ENCODE results near the gene TMPRSS6.

DNA sequence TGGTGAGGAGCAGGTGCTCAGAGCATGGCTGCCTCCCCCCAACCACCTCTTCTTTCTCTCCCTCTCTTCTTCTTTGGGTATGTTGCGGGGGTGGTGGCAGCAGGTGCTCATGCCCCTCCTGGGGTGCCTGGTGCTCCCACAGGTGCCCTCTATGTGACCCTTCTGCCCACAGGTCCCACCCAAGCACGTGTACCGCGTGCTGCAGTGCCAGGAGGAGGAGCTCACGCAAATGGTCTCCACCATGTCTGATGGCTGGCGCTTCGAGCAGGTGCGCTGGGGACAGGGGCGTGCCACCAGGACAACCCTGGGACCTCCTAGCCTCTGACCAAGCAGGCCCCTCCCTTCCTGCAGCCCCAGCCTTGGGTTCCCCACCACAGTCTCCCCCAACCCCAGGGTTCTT lies 52.3 kb downstream of the TMPRSS6 start:
- TF ChIP-seq POLR2AphosphoS5 (IDR thresholded peaks at IDR 0.05; ENCODE audit: low read depth, low read length) (no peak), POLR2A (IDR thresholded peaks at IDR 0.05; ENCODE audit: low read depth, low read length) (no peak), SPI1 (IDR thresholded peaks at IDR 0.05; ENCODE audit: low read depth, low read length) (no peak), TAF1 (IDR thresholded peaks at IDR 0.05; ENCODE audit: low read depth, low read length) (no peak), PAX5 (IDR thresholded peaks at IDR 0.05; ENCODE audit: insufficient read depth, low read length, severe bottlenecking) (no peak), POU2F2 (IDR thresholded peaks at IDR 0.05; ENCODE audit: low read depth, low read length) (no peak)
